ENCODE data around the gene QRFPR.

QRFPR gene

GRCh38 chr4:121339307-121339706 lies 41.5 kb downstream of the QRFPR start:
- no peaks in the 10 kb centered on the region for H3K9me3 ChIP-seq (ENCODE audit: severe bottlenecking)
- no peak overlapping the region for H3K4me3 ChIP-seq (ENCODE audit: low read depth, low read length)
- TF ChIP-seq, protein P1, sequence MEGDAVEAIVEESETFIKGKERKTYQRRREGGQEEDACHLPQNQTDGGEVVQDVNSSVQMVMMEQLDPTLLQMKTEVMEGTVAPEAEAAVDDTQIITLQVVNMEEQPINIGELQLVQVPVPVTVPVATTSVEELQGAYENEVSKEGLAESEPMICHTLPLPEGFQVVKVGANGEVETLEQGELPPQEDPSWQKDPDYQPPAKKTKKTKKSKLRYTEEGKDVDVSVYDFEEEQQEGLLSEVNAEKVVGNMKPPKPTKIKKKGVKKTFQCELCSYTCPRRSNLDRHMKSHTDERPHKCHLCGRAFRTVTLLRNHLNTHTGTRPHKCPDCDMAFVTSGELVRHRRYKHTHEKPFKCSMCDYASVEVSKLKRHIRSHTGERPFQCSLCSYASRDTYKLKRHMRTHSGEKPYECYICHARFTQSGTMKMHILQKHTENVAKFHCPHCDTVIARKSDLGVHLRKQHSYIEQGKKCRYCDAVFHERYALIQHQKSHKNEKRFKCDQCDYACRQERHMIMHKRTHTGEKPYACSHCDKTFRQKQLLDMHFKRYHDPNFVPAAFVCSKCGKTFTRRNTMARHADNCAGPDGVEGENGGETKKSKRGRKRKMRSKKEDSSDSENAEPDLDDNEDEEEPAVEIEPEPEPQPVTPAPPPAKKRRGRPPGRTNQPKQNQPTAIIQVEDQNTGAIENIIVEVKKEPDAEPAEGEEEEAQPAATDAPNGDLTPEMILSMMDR (IDR thresholded peaks at IDR 0.05; ENCODE audit: low read depth, low read length), result no peak
- no peaks in the 10 kb centered on the region for H3K27me3 ChIP-seq (ENCODE audit: insufficient read depth, low read depth, severe bottlenecking)
- no peak overlapping the region for H3K27ac ChIP-seq
- no peak for DNase-seq
- no peaks in the 10 kb centered on the region for H3K36me3 ChIP-seq

DNA sequence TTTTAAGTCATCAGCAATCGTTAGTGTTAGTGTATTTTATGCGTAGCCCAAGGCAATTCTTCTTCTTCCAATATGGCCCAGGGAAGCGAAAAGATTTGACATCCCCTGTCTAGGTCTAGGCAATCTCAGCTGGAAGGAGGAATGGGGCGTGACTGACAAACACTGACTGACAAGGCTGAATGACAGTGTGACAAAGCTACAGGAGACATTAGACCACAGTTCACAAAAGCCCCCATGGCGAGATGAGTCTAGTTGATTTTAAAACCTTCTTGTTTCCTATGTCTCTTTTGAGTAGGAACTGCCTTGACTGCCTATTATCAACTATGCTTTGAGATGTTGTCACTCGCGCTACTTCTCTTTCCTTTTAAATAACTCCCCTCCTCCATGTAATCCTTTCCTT lies 42.3 kb downstream of the QRFPR start:
- no peak for DNase-seq
- H3K9me3 ChIP-seq (ENCODE audit: severe bottlenecking), result no peaks in the 10 kb centered on the region

GRCh38 chr4:121336706-121337105 lies 44.1 kb downstream of the QRFPR start:
- Histone ChIP-seq H3K9me3 (ENCODE audit: severe bottlenecking) (no peaks in the 10 kb centered on the region), H3K4me3 (ENCODE audit: low read depth, low read length) (no peak overlapping the region), H3K36me3 (no peaks in the 10 kb centered on the region), H3K27ac (no peak overlapping the region), H3K27me3 (ENCODE audit: insufficient read depth, low read depth, severe bottlenecking) (no peaks in the 10 kb centered on the region)
- DNase-seq, result no peak
- TF ChIP-seq, protein P1 (IDR thresholded peaks at IDR 0.05; ENCODE audit: low read depth, low read length), result no peak

More for the DNA sequence above, 42.3 kb downstream of the QRFPR start:
- H3K36me3 ChIP-seq, result no peaks in the 10 kb centered on the region
- H3K27me3 ChIP-seq (ENCODE audit: insufficient read depth, low read depth, severe bottlenecking), result no peaks in the 10 kb centered on the region
- no peak overlapping the region for H3K4me3 ChIP-seq (ENCODE audit: low read depth, low read length)
- no peak overlapping the region for H3K27ac ChIP-seq
- TF ChIP-seq, protein P1 (IDR thresholded peaks at IDR 0.05; ENCODE audit: low read depth, low read length), result no peak

DNA sequence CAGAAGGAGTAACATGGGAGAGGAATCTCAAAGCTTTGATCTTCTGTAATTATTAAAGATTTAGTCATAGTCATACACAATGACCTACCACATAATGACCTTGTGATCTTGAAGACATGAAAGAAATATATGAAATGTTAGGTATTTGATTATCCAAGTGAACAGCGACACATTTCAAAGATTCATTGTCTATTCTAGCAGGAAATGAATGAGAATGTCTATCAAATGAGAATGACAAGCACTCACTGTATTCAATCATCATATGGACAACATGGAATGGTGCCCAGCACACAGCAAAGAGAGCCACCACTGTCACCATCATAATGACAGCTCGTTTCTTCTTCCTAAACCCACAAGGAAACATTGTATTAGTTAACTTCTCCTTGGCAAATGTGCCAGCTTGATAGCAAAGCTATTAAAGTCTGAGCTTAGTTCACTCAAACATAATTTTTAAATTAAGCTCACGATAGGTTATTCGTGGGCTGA lies 50.6 kb downstream of the QRFPR start:
- no peak overlapping the region for H3K4me3 ChIP-seq (ENCODE audit: low read depth, low read length)
- H3K27ac ChIP-seq, result no peak overlapping the region
- no peaks in the 10 kb centered on the region for H3K27me3 ChIP-seq (ENCODE audit: insufficient read depth, low read depth, severe bottlenecking)
- no peaks in the 10 kb centered on the region for H3K9me3 ChIP-seq (ENCODE audit: severe bottlenecking)
- no peak for DNase-seq
- TF ChIP-seq, protein P1 (IDR thresholded peaks at IDR 0.05; ENCODE audit: low read depth, low read length), result no peak
- H3K36me3 ChIP-seq, result no peaks in the 10 kb centered on the region

GRCh38 chr4:121326597-121326996 lies 54.2 kb downstream of the QRFPR start:
- Histone ChIP-seq H3K36me3 (no peaks in the 10 kb centered on the region), H3K27ac (no peak overlapping the region), H3K27me3 (ENCODE audit: insufficient read depth, low read depth, severe bottlenecking) (no peaks in the 10 kb centered on the region), H3K9me3 (ENCODE audit: severe bottlenecking) (no peaks in the 10 kb centered on the region), H3K4me3 (ENCODE audit: low read depth, low read length) (no peak overlapping the region)
- TF ChIP-seq, protein P1 (IDR thresholded peaks at IDR 0.05; ENCODE audit: low read depth, low read length), result no peak
- no peak for DNase-seq

DNA sequence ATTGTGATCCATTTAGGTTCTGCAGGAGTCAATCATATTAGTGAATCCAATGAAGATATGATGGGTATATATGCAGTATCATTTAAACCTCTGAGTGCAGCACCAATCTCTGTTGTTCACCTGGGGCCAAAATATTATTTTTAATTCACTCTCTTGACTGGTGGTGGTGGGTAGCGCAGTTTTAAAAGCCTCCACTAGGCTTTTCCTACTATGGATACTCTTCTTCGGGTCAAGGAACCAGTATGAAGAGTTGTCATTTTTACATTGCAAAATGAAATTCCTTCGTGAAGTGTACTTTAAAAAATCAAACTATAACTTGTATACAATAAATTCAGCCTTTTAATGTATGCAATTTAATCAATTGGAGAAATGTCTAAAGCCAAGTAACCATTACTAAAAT lies 56.5 kb downstream of the QRFPR start:
- TF ChIP-seq, protein P1 (IDR thresholded peaks at IDR 0.05; ENCODE audit: low read depth, low read length), result no peak
- Histone ChIP-seq H3K27ac (no peak overlapping the region), H3K36me3 (no peaks in the 10 kb centered on the region), H3K27me3 (ENCODE audit: insufficient read depth, low read depth, severe bottlenecking) (no peaks in the 10 kb centered on the region), H3K4me3 (ENCODE audit: low read depth, low read length) (no peak overlapping the region), H3K9me3 (ENCODE audit: severe bottlenecking) (no peaks in the 10 kb centered on the region)
- no peak for DNase-seq

Measured in WERI-Rb-1 (cell line).